ENCODE measurements around the gene OTOGL.
"Not testable (repeated sequence)": the region's sequence is repeated elsewhere in the genome, so short reads cannot be mapped to it uniquely, and the experiment has no call there.

OTOGL gene

DNA sequence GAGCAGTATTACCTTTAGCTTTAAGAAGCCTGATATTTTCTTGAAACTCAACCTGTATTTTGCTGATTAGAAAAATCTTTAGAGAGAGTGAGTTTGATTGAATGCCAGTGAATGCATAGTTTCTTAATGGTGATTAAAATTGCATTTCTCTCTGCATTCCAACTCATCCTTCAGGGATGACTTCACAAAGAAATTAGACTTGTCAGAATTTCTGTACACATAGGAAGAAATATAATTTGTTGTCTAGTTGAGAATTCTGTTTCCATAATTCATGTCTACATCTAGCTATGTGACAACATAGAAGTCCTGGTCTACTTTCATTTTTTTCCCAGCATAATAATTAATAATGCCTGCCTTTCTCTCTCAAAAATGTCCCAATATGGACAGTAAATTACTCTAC, 136.6 kb downstream of the OTOGL start:
- TF ChIP-seq ZFX (IDR thresholded peaks at IDR 0.05; ENCODE audit: borderline replicate concordance), result no peak
- TF ChIP-seq, protein P1, sequence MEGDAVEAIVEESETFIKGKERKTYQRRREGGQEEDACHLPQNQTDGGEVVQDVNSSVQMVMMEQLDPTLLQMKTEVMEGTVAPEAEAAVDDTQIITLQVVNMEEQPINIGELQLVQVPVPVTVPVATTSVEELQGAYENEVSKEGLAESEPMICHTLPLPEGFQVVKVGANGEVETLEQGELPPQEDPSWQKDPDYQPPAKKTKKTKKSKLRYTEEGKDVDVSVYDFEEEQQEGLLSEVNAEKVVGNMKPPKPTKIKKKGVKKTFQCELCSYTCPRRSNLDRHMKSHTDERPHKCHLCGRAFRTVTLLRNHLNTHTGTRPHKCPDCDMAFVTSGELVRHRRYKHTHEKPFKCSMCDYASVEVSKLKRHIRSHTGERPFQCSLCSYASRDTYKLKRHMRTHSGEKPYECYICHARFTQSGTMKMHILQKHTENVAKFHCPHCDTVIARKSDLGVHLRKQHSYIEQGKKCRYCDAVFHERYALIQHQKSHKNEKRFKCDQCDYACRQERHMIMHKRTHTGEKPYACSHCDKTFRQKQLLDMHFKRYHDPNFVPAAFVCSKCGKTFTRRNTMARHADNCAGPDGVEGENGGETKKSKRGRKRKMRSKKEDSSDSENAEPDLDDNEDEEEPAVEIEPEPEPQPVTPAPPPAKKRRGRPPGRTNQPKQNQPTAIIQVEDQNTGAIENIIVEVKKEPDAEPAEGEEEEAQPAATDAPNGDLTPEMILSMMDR (IDR thresholded peaks at IDR 0.05), result no peak
- no peak overlapping the region for H3K27ac ChIP-seq

DNA sequence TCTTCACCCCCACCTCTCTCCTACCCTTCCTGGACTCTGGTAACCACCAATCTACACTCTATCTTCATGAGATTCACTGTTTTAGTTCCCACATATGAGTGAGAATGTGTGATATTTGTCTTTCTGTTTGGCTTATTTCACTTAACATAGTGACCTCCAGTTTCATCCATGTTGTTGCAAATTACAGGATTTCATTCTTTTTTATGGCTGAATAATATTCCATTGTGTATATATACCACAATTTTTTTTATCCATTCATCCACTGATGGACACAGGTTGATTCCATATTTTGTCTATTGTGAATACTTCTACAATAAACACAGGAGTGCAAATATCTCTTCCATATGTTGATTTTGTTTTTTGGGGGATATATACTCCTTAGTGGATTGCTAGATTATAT, 140.5 kb downstream of the OTOGL start:
- TF ChIP-seq, protein P1 (IDR thresholded peaks at IDR 0.05), result no peak
- TF ChIP-seq ZFX (IDR thresholded peaks at IDR 0.05; ENCODE audit: borderline replicate concordance), result no peak
- H3K27ac ChIP-seq, result no peak overlapping the region

DNA sequence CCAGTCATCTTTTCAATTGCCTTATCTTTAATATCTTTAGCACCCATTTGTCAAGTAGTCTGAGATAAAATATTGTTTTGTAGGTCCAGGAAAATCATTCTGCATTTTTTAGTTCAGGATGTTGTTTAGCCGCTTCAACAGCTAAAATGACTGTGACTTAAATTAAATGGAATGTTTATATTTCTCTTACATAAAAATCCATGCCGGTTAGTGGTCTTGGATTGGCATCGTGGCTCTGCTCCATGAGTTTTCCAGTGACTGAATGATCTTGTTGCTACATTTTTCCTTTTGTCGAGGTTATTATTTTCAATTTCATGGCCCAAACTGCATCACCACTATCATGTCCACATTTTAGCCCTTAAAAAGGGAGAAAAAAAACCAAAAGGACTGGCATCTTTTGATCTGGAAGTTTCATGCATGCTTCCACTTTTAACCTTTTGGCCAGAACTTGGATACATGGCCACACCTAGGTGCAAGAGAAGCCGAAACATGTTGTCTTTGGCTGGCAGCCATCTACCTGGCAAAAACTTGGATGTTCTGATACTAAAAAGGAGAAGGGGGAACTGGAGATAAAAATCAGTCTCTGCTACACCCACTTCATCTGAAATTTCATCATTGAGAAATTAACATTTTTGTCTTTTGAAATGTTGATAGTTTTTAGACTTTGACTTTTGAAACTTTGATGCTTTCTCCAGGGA, 142.4 kb downstream of the OTOGL start:
- H3K27ac ChIP-seq, result no peak overlapping the region
- no peak for TF ChIP-seq ZFX (IDR thresholded peaks at IDR 0.05; ENCODE audit: borderline replicate concordance)
- TF ChIP-seq, protein P1 (IDR thresholded peaks at IDR 0.05), result no peak

DNA sequence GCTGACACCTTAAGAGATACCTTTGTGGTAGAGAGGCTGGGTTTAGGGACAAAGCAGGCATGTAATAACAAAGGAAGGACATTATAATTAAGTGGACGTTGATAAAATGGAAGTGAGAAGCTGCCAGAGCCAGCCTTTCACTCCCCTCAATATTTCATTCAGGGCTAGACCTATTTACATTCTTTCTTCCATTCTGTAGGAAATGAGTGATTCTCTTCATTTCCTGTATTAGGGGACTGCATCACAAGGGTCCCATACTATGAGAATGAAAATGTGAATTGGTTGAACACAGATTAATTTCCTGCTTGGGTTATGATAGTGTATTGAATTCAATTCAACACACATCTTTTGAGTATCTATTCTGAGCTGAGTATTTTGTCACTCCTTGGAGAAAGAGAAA, 143.0 kb downstream of the OTOGL start:
- no peak for TF ChIP-seq ZFX (IDR thresholded peaks at IDR 0.05; ENCODE audit: borderline replicate concordance)
- TF ChIP-seq, protein P1 (IDR thresholded peaks at IDR 0.05), result no peak
- no peak overlapping the region for H3K27ac ChIP-seq

DNA sequence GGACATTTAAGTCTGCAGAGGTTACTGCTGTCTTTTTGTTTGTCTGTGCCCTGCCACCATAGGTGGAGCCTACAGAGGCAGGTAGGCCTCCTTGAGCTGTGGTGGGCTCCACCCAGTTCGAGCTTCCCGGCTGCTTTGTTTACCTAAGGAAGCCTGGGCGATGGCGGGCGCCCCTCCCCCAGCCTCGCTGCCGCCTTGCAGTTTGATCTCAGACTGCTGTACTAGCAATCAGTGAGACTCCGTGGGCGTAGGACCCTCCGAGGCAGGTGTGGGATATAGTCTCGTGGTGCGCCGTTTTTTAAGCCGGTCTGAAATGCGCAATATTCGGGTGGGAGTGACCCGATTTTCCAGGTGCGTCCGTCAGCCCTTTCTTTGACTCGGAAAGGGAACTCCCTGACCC, 150.2 kb downstream of the OTOGL start:
- not testable (repeated sequence) for H3K27ac ChIP-seq

DNA sequence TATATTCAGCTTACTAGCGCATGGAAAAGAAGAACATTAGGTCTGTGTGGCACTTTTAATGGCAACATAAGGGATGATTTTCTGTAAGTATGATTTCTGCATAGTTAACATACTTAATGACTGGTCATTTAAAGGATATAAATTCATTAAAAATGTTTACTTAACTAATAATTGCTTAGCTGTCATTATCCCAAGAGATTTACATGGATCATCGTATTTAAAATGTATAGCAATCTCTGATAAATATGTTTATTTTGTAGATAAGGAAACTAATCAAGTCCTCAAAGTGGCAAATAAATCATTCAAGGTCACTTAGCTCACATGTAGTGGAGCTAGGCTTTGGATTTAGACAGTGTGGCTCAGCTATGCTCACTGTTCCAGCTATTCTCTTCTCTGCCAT, 158.6 kb downstream of the OTOGL start:
- TF ChIP-seq, protein P1 (IDR thresholded peaks at IDR 0.05), result no peak
- no peak for TF ChIP-seq ZFX (IDR thresholded peaks at IDR 0.05; ENCODE audit: borderline replicate concordance)
- no peak overlapping the region for H3K27ac ChIP-seq

DNA sequence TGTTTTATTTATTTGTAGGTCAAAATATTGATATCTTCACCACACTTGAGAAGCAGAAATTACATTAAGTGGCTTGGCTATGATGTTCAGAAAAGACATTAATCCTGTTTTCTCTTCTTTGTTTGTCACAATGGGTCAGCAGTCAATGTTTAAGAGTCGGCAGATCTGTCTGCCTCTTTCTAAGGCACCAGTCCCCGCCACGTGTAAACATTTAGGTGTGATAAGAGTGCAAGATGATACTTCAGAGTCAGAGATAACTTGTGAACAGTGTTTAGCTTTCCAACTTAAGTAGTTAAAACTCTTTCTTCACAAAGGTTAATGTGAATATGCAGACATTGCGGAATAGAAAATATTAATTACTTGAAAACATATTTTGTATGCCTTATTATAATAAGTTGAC, 160.9 kb downstream of the OTOGL start:
- TF ChIP-seq, protein P1 (IDR thresholded peaks at IDR 0.05), result no peak
- no peak for TF ChIP-seq ZFX (IDR thresholded peaks at IDR 0.05; ENCODE audit: borderline replicate concordance)
- no peak overlapping the region for H3K27ac ChIP-seq

DNA sequence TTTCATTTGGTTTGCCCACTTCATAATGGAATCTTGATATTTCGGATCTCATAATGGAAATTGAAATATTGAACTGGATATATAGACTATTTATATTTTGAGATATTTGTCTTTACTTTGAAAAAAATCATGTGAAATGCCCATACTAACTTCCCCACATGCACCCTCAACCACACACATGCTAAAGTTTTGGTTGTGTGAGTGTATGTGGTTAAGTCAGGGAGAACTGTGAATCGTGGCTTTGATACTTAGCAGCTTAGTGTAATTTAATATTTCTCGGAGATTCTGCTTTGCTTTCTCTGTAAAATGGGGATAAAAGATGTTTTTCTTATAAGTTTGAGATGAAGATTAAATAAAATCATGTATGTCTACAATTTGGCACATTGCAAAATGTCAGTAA, 162.1 kb downstream of the OTOGL start:
- H3K27ac ChIP-seq, result no peak overlapping the region
- no peak for TF ChIP-seq ZFX (IDR thresholded peaks at IDR 0.05; ENCODE audit: borderline replicate concordance)
- TF ChIP-seq, protein P1 (IDR thresholded peaks at IDR 0.05), result no peak
